ENCODE results near the gene CSMD2.
A peak's percentile ranks its signal among the peaks of the same experiment; 100 is the strongest.

CSMD2 gene

DNA sequence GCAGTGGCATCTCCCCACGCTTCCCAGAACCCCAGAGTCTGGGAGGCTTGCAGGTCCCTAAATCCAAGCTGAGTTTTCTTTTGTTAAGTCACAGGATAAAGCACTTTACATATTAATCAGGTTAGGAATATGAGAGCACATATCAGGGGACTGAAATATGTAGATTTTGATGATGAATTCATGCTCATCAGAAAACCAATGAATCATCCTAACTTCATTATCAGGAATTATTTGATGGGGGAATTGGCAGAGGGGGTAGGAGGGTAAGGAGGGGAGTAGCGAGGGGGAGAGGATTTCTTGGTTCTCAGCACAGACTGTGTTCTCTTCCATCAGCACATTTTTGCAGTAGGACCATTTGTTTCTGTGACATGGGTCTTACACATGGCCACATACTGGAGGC, 269.1 kb downstream of the CSMD2 start:
- no peak for DNase-seq

GRCh38 chr1:33895396-33895795, 269.6 kb downstream of the CSMD2 start:
- no peak for DNase-seq

GRCh38 chr1:33893147-33893830, 271.7 kb downstream of the CSMD2 start:
- DNase-seq = no peak

- no peak for DNase-seq
Measured at GRCh38 chr1:33886496-33886895, 278.5 kb downstream of the CSMD2 start.

DNA sequence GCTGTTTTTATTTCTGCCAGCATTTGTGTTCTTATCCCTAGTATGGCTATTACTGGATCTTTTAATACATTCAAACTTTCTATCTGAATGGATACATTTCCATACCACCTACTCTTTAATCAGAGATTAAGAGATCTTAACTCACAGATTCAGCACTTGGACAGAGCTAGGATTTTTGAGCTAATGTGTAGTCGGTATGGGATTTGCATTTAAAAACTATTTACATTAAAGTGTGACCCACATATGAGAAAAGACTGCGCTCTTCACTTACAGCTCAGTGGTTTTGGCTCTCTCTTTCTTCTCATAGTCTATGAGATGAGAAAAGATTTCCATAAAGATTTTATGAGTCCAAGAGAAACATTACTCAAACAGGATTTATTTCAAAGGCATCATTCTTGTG, 284.7 kb downstream of the CSMD2 start:
- DNase-seq = no peak

- DNase-seq = no peak
Measured at GRCh38 chr1:33878392-33878791, 286.6 kb downstream of the CSMD2 start.

- DNase-seq = no peak
Measured at GRCh38 chr1:33876970-33877650, 287.9 kb downstream of the CSMD2 start.

DNA sequence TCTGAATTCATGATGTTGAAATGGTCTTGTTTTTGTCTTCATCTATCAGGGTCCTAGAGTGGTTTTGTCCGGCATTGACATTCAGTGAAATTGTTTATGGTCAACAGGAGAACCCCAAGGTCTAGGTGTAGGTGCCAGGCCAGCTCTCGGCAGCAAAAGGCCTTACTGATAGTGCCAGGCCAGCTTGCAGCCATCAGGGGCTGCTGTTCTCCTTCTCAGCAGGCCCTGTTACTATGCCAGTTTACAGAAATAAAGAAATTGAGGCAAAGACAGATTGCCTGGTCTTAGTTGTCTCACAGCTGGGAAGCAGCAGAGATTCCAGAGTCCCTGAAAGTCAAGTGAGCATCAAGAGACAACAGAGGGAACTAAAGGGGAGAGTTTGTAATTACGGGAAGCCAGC, 289.2 kb downstream of the CSMD2 start:
- DNase-seq = no peak

DNA sequence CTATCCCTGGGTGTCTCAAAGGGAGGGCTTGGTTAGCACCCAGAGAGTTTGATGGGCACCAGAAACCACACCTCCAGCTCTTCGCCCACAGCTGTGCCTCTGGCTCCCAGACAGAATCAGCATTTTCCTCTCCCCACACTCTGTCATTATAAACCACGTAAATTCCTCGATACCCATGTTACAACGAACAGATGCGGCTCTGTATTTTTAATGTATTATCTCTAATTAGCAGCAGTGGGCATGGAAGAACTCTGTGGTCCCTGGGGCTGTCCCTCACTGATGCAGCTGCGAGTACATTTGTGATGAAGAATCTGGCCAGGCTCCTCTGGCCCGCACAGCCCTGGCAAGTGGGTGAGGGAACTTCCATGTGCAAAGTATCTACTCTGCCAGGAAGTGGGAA, 290.4 kb downstream of the CSMD2 start:
- DNase-seq = no peak

- no peak for DNase-seq
Measured at GRCh38 chr1:33872683-33873082, 292.3 kb downstream of the CSMD2 start.

GRCh38 chr1:33872275-33872674, 292.8 kb downstream of the CSMD2 start:
- no peak for DNase-seq

DNA sequence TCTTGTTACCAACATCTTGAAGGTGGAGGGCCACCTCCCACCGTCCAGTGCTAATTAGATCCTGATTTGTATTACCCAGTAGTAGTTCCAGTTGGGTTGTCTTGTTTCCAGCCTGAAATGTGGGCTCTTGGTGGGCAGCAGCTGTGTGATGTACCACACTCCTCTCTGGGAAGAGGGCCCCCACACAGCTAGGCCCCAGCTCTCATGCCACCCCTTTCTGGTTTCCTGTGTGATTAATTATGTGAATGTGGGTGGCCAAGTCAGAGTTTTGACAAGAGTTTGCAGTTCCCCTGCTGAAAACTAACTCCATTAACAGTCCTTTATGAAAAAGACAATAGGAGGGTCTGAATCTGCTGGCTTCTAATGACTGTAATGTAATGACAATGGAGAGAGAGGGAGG, 297.3 kb downstream of the CSMD2 start:
- DNase-seq = no peak

GRCh38 chr1:33866281-33866680, 298.7 kb downstream of the CSMD2 start:
- no peak for DNase-seq

- DNase-seq = no peak
Measured at GRCh38 chr1:33864460-33865389, 300.3 kb downstream of the CSMD2 start.

DNA sequence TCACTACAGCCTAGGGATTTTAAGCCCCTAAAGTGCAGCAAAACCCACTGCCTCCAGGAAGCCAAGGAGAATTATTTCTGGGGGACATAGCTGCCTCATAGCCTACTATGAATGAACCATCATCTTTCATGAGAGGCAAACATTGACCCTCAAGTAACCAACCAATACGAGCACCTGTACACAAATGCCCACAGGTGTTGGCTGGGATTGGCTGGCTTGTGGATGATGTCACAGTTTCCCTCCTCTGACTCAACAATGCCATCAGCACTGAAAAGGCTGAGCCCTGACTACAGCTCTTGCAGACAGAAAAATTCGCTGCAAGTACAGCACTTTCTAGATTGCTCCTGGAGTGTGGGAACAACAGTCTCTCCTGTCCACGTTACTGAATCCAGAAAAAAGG, 301.3 kb downstream of the CSMD2 start, which contains the start of gene HMGB4:
Gene HMGB4 (plus strand): TSS at position 301 of the 400 bp plus-strand sequence. CDS start 113 bp downstream, outside the sequence.
- DNase-seq = no peak

- DNase-seq = no peak
Measured at GRCh38 chr1:33860671-33861070, 304.4 kb downstream of the CSMD2 start.

DNA sequence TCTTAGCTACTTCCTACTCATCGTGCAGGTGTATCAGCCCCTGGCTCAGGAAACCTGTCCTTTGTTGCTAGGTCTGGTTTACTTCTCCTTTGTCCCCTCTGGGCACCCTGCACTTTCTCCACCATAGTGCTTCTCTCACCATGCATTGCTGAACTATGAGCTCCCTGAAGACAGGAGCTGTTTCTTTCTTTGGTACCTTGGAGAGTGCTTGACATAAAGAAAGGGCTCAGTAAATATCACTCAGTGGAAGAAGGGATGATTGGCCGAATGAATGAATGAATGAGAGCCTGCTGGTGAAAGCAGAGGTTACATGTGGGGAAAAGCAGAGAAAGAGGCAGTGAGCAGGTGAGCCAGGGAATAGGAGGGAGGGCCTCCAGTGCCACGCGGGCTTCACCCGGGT, 310.9 kb downstream of the CSMD2 start:
- DNase-seq = no peak

DNA sequence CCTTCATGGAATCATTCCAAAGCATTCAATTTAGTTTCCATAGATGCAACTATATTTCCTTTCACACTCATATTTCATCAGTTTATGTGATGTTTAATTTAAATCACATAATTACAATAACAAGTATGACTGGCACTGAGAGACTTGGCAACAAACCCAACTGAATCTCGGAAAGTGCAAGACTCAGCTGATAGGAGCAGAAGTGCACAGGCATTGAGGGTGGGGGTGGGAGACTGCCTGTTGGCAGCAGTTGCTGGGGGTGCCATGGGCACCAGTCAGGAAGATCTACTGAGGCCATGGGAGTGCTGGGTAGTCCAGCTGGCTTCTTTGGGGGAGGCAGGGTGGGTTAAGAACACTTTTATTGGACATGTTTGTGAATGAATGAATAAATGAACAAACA, 311.6 kb downstream of the CSMD2 start:
- peak; percentile 44 for DNase-seq

DNA sequence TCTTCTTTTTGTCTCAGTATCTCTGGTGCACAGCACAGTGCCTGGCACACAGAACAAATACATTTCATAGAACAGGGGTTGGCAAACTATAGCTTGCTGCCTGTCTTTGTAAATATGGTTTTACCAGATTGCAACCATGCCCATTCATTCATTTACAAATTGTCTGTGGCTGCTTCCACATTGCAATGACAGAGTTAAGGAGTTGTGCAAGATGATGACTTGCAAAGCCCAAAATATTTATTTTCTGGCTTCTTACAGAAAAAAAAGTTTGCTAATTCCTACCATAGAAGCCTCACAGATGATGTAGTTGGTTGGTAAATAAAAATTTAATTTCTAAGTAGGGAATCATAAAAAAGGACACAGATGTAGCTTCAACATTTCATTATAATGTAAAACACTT, 312.3 kb downstream of the CSMD2 start:
- DNase-seq = no peak

- DNase-seq = no peak
Measured at GRCh38 chr1:33850481-33850880, 314.5 kb downstream of the CSMD2 start.

DNA sequence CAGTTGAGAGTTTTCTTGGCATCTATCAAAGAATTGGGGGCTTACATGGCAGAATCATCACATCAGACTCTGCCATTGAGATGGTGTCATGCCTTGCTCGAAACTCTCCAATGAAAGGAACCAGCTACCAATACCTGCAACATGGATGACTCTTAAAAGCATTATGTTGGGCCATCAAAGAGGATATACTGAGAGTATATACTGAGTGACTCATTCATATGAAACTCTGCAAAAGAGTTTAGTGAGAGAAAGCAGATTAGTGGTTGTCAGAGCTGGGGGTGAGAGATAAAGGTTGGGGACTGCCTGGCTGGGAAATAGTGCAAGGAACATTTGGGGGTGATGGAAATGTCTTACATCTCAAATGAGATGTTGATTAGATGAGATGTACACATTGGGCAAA, 315.8 kb downstream of the CSMD2 start:
- DNase-seq = no peak

DNA sequence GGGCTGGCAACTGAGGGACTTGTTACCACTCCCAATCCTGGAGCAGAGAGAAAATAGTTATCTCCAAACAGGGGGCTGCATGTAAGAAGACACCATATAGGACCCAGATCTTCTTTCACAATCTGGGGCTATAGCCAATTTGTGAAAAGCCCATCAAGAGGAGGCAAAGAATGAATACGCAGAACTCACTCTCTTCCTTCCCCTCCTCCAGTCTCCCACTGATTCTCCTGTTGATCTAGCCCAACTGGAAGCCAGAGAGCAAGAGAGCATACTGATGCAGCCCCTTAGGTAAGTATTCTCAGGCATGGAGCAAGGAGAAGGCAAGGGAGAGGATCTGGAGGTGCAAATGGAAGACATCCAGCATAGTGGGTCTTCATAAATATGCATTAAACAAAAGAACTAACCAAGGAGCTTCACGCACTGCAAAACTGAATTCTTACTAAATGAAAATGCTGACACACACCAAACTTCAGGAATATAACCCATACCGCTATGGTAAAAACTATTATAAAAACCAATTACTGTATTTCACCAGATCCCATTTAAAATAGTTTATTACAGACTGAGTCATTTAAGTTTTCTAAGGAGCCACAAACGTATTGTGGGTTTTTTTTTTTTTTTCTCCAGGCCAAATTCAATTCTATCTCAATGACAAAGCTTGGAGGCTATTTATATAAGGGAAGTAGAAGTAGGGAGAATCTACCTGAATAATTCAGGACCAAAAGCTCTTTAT, 316.7 kb downstream of the CSMD2 start:
- no peak for DNase-seq

DNA sequence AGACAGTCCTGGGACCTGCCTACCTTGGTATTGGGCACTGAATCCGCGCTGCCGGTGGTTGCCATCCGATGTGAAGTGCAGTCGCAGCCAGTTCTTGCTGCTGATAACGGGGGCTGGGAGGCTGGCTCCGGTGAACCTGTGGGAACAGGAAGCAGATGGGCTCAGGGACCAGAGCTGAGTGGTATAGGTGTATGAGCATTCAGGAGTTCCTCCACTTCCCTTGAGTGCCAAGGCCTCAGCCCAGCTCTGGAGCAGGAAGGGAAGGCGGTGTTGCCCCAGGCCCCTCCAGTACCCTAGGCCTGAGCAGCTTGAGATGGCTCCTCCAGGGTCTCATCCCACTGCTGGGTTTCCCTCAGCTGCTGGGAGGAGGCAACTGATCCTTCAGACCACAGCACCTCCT, 318.2 kb downstream of the CSMD2 start:
- no peak for DNase-seq
